ENCODE data around the gene EP300.

- TF ChIP-seq, protein P1, sequence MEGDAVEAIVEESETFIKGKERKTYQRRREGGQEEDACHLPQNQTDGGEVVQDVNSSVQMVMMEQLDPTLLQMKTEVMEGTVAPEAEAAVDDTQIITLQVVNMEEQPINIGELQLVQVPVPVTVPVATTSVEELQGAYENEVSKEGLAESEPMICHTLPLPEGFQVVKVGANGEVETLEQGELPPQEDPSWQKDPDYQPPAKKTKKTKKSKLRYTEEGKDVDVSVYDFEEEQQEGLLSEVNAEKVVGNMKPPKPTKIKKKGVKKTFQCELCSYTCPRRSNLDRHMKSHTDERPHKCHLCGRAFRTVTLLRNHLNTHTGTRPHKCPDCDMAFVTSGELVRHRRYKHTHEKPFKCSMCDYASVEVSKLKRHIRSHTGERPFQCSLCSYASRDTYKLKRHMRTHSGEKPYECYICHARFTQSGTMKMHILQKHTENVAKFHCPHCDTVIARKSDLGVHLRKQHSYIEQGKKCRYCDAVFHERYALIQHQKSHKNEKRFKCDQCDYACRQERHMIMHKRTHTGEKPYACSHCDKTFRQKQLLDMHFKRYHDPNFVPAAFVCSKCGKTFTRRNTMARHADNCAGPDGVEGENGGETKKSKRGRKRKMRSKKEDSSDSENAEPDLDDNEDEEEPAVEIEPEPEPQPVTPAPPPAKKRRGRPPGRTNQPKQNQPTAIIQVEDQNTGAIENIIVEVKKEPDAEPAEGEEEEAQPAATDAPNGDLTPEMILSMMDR (IDR thresholded peaks at IDR 0.05), result no peak
- no peak for TF ChIP-seq POLR2A (IDR thresholded peaks at IDR 0.05)
These were observed 85.4 kb downstream of the EP300 start for GRCh38 chr22:41177622-41178424.
